ENCODE measurements around the gene MICAL3.

GRCh38 chr22:17774206-17774925, 250.0 kb downstream of the MICAL3 start, which contains the start of gene BID:
- TF ChIP-seq HDGF (IDR thresholded peaks at IDR 0.05; ENCODE audit: borderline replicate concordance), result no peak
- no peak for TF ChIP-seq FOXK2 (IDR thresholded peaks at IDR 0.05)
- TF ChIP-seq FOXA1 (IDR thresholded peaks at IDR 0.05), result no peak
